Measurements from ENCODE around the gene SPEM3.
A peak's percentile ranks its signal among the peaks of the same experiment; 100 is the strongest.

- TF ChIP-seq CTCF (IDR thresholded peaks at IDR 0.05 in 4 of 5, conservative IDR thresholded peaks at IDR 0.05 in 1 of 5) (peak; percentile 32 to 61 (median 42)), POLR2A (IDR thresholded peaks at IDR 0.05) (peak; percentile 93)
Measured at GRCh38 chr17:7394452-7395191, 34.0 kb upstream of the SPEM3 start, which contains the start of gene PLSCR3.

Measured in gastrocnemius medialis (tissue), 4 donors.